GM12864 (cell line): ENCODE measurements around the gene KCTD21.

ENCODE experiments used
- DNase-seq: peaks from one replicate; pipeline ENCODE4 v3.0.0-alpha.2; 2011; ENCODE audit warnings: low read depth
- H3K4me3 ChIP-seq: 2 replicates; pipeline ENCODE4 v1.5.1; 2011; ENCODE audit warnings: mild to moderate bottlenecking, low read depth, low read length, control low read depth
- CTCF ChIP-seq: IDR thresholded peaks from 2 replicates; pipeline ENCODE4 v1.5.1; 2011; ENCODE audit warnings: low read depth, mild to moderate bottlenecking, moderate library complexity, low read length, control low read depth, inconsistent platforms; ENCODE audit errors: missing control alignments

Gene KCTD21

GRCh38 chr11:78138694-78139421 lies 49.6 kb downstream of the KCTD21 start:
- DNase-seq, result no peak
- peak overlapping the region; percentile 77 for H3K4me3 ChIP-seq
- peak; percentile 35 for TF ChIP-seq CTCF

- no peak for DNase-seq
- H3K4me3 ChIP-seq, result peak overlapping the region; percentile 77
- TF ChIP-seq CTCF, result no peak
Measured at GRCh38 chr11:78138291-78138690, 50.1 kb downstream of the KCTD21 start.

- no peak for TF ChIP-seq CTCF
- no peak overlapping the region for H3K4me3 ChIP-seq
- no peak for DNase-seq
Measured at GRCh38 chr11:78132475-78132874, 56.0 kb downstream of the KCTD21 start.

- no peak overlapping the region for H3K4me3 ChIP-seq
- no peak for DNase-seq
- TF ChIP-seq CTCF, result no peak
Measured at GRCh38 chr11:78131956-78132355, 56.5 kb downstream of the KCTD21 start.

GRCh38 chr11:78127403-78127802 lies 61.0 kb downstream of the KCTD21 start:
- no peak for DNase-seq

More at GRCh38 chr11:78127403-78127802, 61.0 kb downstream of the KCTD21 start:
- TF ChIP-seq CTCF, result no peak
- H3K4me3 ChIP-seq, result no peak overlapping the region
